HG02571 (cell line): ENCODE data around the gene CYP1B1.

Experiments used
- ATAC-seq: cut with Tn5 transposase; IDR thresholded peaks from one replicate; pipeline ENCODE4 v1.9.1; 2021; ENCODE audit warnings: mild to moderate bottlenecking, moderate library complexity; ENCODE audit not compliant: unreplicated experiment

Gene CYP1B1

GRCh38 chr2:38076710-38077430 is 919 bp upstream of the CYP1B1 start:
- peak; percentile 46 for ATAC-seq

DNA sequence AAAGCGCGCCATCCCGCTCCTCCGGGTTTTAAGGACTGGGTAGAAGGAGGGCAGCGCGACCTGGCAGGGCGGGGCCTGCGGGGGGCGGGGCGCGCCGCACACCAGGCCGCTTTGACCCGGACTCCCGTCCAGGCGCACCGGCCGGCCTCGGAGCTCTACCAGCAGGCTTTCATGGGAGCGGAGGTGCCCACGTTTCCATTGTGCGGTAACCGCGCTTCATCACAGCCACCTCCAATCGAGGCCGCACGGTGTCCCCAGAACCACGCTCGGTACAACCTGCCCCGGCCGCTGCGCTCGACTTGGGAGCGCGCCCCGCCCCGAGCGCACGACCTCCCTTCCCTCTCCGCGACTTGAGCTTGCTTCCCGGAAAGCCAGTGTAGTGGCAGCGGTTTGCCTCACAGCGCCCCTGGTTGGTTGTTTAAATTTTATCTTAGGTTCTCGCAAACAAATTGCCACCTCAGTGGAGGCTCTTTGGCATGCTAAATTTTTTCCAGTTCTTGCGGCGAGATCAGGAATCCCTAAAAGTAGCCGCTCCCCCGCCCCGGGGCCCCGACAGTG is 280 bp upstream of the CYP1B1 start:
- ATAC-seq: peak; percentile 26

- ATAC-seq: no peak
Observed at GRCh38 chr2:38074764-38075506, 1.0 kb downstream of the CYP1B1 start.

GRCh38 chr2:38074058-38074763 is 1.7 kb downstream of the CYP1B1 start:
- ATAC-seq: no peak

- ATAC-seq: no peak
Observed at GRCh38 chr2:38073211-38074057, 2.5 kb downstream of the CYP1B1 start.

GRCh38 chr2:38070438-38070837 is 5.5 kb downstream of the CYP1B1 start:
- no peak for ATAC-seq

- no peak for ATAC-seq
Observed at GRCh38 chr2:38068234-38068633, 7.7 kb downstream of the CYP1B1 start.

GRCh38 chr2:38066421-38067115 is 9.4 kb downstream of the CYP1B1 start:
- ATAC-seq: no peak

DNA sequence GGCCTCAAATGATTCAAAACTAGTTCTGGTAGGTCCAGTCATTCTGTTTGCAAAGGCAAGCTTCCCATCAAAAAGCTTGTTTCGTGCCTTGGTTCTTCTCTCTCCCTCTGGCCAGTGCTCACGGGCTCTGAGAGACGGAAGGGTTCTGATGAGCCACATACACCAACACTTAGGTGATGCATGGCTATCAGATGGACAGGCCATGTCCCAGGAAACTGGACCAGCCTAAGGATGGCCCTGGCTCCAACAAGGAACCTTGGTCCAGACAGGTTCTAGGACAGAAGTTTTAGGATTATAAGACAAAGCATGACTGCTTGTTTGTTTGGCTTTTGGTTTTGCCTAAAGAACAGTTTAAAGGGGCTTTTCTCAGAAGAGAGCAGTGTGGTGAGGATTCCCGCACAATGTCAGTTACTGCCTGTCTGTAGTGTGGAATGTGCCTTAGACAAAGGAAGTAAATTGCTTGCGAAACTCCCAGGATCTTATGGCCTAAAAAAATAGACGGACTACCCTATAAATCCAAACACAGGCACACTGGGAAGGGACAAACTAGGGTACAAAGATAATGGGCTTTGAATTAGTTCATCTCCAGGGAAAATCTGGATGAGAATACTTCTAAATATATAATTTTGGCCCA is 10.3 kb downstream of the CYP1B1 start:
- ATAC-seq: no peak

DNA sequence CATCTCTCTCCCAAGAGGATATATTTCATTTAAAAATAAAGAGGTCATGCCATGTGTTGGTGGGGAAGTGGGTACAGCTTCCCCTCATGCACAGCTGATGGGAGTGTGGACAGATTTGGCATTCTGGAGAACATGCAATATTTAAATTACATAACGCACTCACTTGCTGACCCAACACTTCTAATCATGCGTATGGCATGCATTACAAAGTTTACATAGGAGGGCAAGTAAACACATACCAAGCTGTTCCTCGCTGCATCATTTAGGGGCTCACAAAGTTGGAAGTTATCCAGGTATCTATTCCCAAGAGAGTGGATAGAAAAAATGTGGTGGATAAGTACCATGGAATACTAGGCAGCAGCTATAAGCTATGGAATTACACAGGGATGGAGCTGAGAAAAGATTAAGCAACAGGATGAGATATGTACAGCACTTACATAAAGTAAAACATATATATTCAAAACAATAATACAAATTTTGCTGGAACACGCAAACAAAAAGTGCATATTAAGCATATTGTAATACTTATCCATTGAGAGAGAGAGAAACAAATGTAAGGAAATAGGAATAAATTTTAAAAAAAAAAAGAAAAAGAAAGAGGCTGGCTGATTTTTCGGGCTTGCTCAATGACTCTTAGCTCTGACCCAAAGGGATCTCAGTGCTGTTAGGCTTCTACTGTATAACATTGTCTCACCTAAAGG is 11.0 kb downstream of the CYP1B1 start:
- no peak for ATAC-seq

- no peak for ATAC-seq
Observed at GRCh38 chr2:38060236-38061018, 15.5 kb downstream of the CYP1B1 start.

DNA sequence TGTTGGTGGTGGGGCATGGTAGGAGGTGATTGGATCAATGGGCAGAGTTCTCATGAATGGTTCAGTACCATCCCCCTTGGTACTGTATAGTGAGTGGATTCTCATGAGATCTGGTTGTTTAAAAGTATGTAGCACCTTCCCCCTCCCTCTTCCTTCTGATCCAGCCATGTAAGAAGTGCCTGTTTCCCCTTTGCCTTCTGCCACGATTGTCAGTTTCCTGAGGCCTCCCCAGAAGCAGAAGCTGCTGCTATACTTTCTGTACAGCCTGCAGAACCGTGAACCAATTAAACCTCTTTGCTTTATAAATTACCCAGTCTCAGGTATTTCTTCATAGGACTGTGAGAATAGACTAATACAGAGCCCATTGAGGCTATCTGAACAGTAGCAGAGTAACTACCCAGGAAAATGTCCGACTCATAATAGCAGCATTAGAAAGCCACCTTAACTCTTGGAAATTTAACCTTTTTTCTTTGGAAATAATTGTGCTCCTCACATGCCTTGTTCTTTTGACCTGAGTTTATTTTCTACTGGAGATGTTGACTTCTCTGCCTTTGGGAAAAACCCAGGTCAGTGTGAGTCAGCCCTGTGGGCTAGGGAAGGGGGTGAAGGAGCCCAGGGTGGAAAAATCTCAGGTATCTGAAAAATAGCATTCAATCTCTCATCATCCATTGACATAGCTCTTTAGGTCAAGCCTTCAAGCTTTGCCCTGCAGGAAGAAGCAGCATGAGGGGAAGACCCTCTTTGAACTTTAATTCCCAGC is 18.1 kb downstream of the CYP1B1 start:
- ATAC-seq: no peak

- no peak for ATAC-seq
Observed at GRCh38 chr2:38056216-38056615, 19.7 kb downstream of the CYP1B1 start.

DNA sequence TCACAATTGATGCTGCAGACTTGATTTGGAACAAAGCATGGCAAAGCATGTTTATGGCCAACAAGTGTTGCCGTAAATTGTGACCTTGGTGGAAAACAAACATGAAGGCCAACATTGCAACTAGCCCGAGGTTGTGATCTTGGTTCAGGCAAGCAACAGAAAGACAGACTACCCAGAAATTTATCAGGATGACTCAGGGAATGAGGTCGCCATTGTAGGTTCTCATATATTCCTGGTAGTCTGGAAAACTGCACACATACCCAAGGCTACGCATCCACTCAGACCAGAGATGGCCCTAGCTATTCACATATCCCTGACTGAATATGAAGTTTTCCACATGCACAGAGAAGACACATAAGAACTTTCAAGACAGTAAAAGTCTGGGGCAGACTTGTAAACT is 30.1 kb downstream of the CYP1B1 start:
- no peak for ATAC-seq

DNA sequence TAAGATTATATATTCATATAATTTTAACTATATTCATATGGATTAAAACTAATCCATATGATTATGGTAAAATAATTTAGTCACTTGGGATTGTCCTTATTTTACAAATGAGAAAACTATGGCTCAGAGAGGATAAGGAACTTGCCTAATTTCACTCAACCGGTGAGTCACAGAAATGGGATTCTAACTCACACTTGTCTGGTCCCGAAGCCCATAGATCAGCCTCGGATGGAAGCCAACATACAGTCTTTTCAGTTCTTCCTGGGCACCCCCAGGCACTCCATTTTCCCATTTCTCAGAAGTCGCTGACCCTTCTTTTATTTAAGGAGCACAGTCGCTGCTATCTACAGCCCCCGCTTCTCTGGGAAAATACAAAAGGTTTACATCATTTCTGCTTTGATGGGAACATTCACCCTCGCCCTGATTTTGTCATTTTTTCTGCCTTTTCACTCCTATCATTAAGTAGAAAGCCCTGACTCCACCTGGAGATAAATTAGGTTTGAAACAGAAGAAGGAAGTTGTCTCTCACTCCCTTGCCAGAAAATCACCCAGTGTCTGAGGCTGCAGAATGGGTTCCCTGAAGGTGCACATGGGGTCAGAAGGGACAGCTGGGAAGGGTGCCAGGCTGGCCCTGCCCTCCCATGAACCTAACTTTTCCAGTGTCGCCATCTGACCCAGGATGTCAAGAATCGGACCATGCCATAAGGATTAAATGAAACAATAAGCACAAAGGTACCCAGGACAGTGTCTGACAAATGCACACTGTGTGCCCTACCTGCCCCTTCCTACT is 36.6 kb downstream of the CYP1B1 start:
- no peak for ATAC-seq

GRCh38 chr2:38038682-38039081 is 37.3 kb downstream of the CYP1B1 start:
- ATAC-seq: no peak
